ENCODE results near the gene AAK1. TPM values are rescaled to one million over a fixed set of nuclear protein-coding genes. Genes with fewer than 3 reads are reported as not detected.

Gene AAK1
- total and polyA plus RNA-seq, 2 donors (not counting 3 experiments of a cell fraction or from before 2014, with no cell fraction given): 31.0 to 127 TPM

GRCh38 chr2:69483024-69483423, 160.5 kb downstream of the AAK1 start:
- H2AFZ ChIP-seq (ENCODE audit: low read depth, low read length): no peak overlapping the region
- H3K4me3 ChIP-seq (replicated peaks in 1 of 3; ENCODE audit: insufficient read depth in 1 of 3, low read depth in 1 of 3, low read length in 3 of 3): no peak overlapping the region
- H3K27me3 ChIP-seq (ENCODE audit: control insufficient read depth in 2 of 2, insufficient read depth in 2 of 2, low read length in 2 of 2): no peaks in the 10 kb centered on the region
- no peaks in the 10 kb centered on the region for H3K79me2 ChIP-seq (ENCODE audit: control insufficient read depth, insufficient read depth, low read length)
- H4K20me1 ChIP-seq (replicated peaks; ENCODE audit: control insufficient read depth, extremely low read depth, insufficient read depth, low read length): peaks cover 3% of the 10 kb centered on the region
- no peaks in the 10 kb centered on the region for H3K9me3 ChIP-seq (replicated peaks; ENCODE audit: control insufficient read depth, insufficient read depth, low read length)
- no TSS peak for BruUV-seq (replicated peaks)
- H3K4me1 ChIP-seq (ENCODE audit: control insufficient read depth, extremely low read depth, insufficient read depth, low read length): peaks cover 10% of the 10 kb centered on the region
- H3K36me3 ChIP-seq (ENCODE audit: control insufficient read depth in 2 of 2, extremely low read depth in 1 of 2, insufficient read depth in 2 of 2, low read length in 2 of 2): peaks cover 8 to 10% of the 10 kb centered on the region in 2 experiments
- FAIRE-seq (peak; percentile 70), DNase-seq (ENCODE audit: low read depth, low spot score) (peak; percentile 74)
- ChIA-PET CTCF (interaction anchor here (1.1 to 1.7 kb wide), 2 partner anchors 18 to 46 kb away, joined by 4 to 5 read pairs; partner anchors contain the start of gene NFU1), POLR2A (interaction anchor here (0.6 kb wide), 1 partner anchor 113 kb away, joined by 3 read pairs; no protein-coding TSS in a partner anchor)
- H3K9me1 ChIP-seq (replicated peaks; ENCODE audit: control insufficient read depth, extremely low read depth, insufficient read depth, low read length): no peaks in the 10 kb centered on the region
- dilution Hi-C loops (cut with MboI; ENCODE audit: extremely low pct_ligation_motif_present, low sequenced_read_pairs) (no loop called here), intact Hi-C loops (cut with micrococcal nuclease) (no loop called here)
- TF ChIP-seq EZH2 (IDR thresholded peaks at IDR 0.05; ENCODE audit: borderline replicate concordance, low read depth, low read length, severe bottlenecking): no peak
- no peak for TF ChIP-seq GATA2 (IDR thresholded peaks at IDR 0.05; ENCODE audit: insufficient read depth, insufficient read length, low read depth, low read length)
- TF ChIP-seq, protein P1, sequence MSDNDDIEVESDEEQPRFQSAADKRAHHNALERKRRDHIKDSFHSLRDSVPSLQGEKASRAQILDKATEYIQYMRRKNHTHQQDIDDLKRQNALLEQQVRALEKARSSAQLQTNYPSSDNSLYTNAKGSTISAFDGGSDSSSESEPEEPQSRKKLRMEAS (IDR thresholded peaks at IDR 0.05; ENCODE audit: insufficient read depth, insufficient read length): no peak
- no peak for TF ChIP-seq POLR2AphosphoS5 (IDR thresholded peaks at IDR 0.05; ENCODE audit: insufficient read depth, low read depth, low read length)
- TF ChIP-seq JUN (IDR thresholded peaks at IDR 0.05; ENCODE audit: borderline replicate concordance, insufficient read depth, insufficient read length, low read depth): no peak
- TF ChIP-seq, protein P2, sequence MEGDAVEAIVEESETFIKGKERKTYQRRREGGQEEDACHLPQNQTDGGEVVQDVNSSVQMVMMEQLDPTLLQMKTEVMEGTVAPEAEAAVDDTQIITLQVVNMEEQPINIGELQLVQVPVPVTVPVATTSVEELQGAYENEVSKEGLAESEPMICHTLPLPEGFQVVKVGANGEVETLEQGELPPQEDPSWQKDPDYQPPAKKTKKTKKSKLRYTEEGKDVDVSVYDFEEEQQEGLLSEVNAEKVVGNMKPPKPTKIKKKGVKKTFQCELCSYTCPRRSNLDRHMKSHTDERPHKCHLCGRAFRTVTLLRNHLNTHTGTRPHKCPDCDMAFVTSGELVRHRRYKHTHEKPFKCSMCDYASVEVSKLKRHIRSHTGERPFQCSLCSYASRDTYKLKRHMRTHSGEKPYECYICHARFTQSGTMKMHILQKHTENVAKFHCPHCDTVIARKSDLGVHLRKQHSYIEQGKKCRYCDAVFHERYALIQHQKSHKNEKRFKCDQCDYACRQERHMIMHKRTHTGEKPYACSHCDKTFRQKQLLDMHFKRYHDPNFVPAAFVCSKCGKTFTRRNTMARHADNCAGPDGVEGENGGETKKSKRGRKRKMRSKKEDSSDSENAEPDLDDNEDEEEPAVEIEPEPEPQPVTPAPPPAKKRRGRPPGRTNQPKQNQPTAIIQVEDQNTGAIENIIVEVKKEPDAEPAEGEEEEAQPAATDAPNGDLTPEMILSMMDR (IDR thresholded peaks at IDR 0.05; ENCODE audit: extremely low read depth in 1 of 2, insufficient read depth in 1 of 2, low read depth in 1 of 2, low read length in 2 of 2): no peak
- no peak for TF ChIP-seq POLR2A (IDR thresholded peaks at IDR 0.05; ENCODE audit: low read depth, low read length)
- no peak for TF ChIP-seq FOS (IDR thresholded peaks at IDR 0.05; ENCODE audit: borderline replicate concordance, insufficient read depth, low read length)
- no peak for TF ChIP-seq MYC (IDR thresholded peaks at IDR 0.05; ENCODE audit: low read depth, low read length)
- no peak overlapping the region for H3K4me2 ChIP-seq (ENCODE audit: insufficient read depth, low read length)
- H3K27ac ChIP-seq (ENCODE audit: insufficient read depth, low read depth, low read length): no peak overlapping the region
- no peak overlapping the region for H3K9ac ChIP-seq (replicated peaks; ENCODE audit: extremely low read depth, insufficient read depth, low read length)

Measured in endothelial cell of umbilical vein (primary cell).